Measurements from ENCODE around the gene CDKN1A.

Gene CDKN1A

GRCh38 chr6:36685926-36686667, 7.6 kb downstream of the CDKN1A start:
- no peak overlapping the region for H3K4me2 ChIP-seq (ENCODE audit: low read length)
- no peak overlapping the region for H3K27ac ChIP-seq (ENCODE audit: low read depth, low read length)
- H2BK15ac ChIP-seq (replicated peaks; ENCODE audit: low read depth): no peak overlapping the region
- H3K9ac ChIP-seq (ENCODE audit: low read length): no peak overlapping the region
- no peaks in the 10 kb centered on the region for H3K79me1 ChIP-seq (ENCODE audit: low read length)
- H3K23ac ChIP-seq (ENCODE audit: low read length): no peak overlapping the region
- WGBS (ENCODE audit: extremely low coverage, insufficient coverage, low lambda C conversion rate): no CpG with 5 or more reads among the region's 11 CpGs
- H3K36me3 ChIP-seq (ENCODE audit: control insufficient read depth, insufficient read depth, low read length): no peaks in the 10 kb centered on the region
- no peak overlapping the region for H3K4ac ChIP-seq (ENCODE audit: low read depth, low read length)
- no peaks in the 10 kb centered on the region for H3K27me3 ChIP-seq (ENCODE audit: insufficient read depth, low read length, poor library complexity)
- no peak overlapping the region for H3K18ac ChIP-seq (ENCODE audit: low read length)
- no peak overlapping the region for H4K8ac ChIP-seq (ENCODE audit: low read depth, low read length)
- DNase-seq: no peak
- no peak overlapping the region for H2BK5ac ChIP-seq (ENCODE audit: low read length)
- H3K79me2 ChIP-seq (ENCODE audit: control insufficient read depth, insufficient read depth, low read length): no peaks in the 10 kb centered on the region
- no peak overlapping the region for H3K4me3 ChIP-seq (ENCODE audit: low read length)
- H3K56ac ChIP-seq (ENCODE audit: low read length): no peak overlapping the region
- H2AK5ac ChIP-seq (ENCODE audit: low read length): no peak overlapping the region
- H4K5ac ChIP-seq (ENCODE audit: low read length): no peak overlapping the region
- H3K4me1 ChIP-seq (ENCODE audit: control insufficient read depth, low read depth, low read length): no peaks in the 10 kb centered on the region
- H2BK120ac ChIP-seq (ENCODE audit: low read depth, low read length): no peak overlapping the region

GRCh38 chr6:36686668-36687513, 8.4 kb downstream of the CDKN1A start:
- H2AK5ac ChIP-seq (ENCODE audit: low read length): no peak overlapping the region
- no peak overlapping the region for H2BK5ac ChIP-seq (ENCODE audit: low read length)
- H3K27me3 ChIP-seq (ENCODE audit: insufficient read depth, low read length, poor library complexity): no peaks in the 10 kb centered on the region
- no CpG with 5 or more reads among the region's 10 CpGs for WGBS (ENCODE audit: extremely low coverage, insufficient coverage, low lambda C conversion rate)
- H4K5ac ChIP-seq (ENCODE audit: low read length): no peak overlapping the region
- no peak overlapping the region for H3K18ac ChIP-seq (ENCODE audit: low read length)
- no peak overlapping the region for H3K23ac ChIP-seq (ENCODE audit: low read length)
- no peak overlapping the region for H3K27ac ChIP-seq (ENCODE audit: low read depth, low read length)
- H3K9ac ChIP-seq (ENCODE audit: low read length): no peak overlapping the region
- DNase-seq: no peak
- H4K8ac ChIP-seq (ENCODE audit: low read depth, low read length): no peak overlapping the region
- H3K4ac ChIP-seq (ENCODE audit: low read depth, low read length): no peak overlapping the region
- H2BK15ac ChIP-seq (replicated peaks; ENCODE audit: low read depth): no peak overlapping the region
- H3K4me2 ChIP-seq (ENCODE audit: low read length): no peak overlapping the region
- no peak overlapping the region for H2BK120ac ChIP-seq (ENCODE audit: low read depth, low read length)
- no peaks in the 10 kb centered on the region for H3K79me1 ChIP-seq (ENCODE audit: low read length)
- no peaks in the 10 kb centered on the region for H3K79me2 ChIP-seq (ENCODE audit: control insufficient read depth, insufficient read depth, low read length)
- no peaks in the 10 kb centered on the region for H3K36me3 ChIP-seq (ENCODE audit: control insufficient read depth, insufficient read depth, low read length)
- no peak overlapping the region for H3K56ac ChIP-seq (ENCODE audit: low read length)
- no peaks in the 10 kb centered on the region for H3K4me1 ChIP-seq (ENCODE audit: control insufficient read depth, low read depth, low read length)
- H3K4me3 ChIP-seq (ENCODE audit: low read length): no peak overlapping the region

- Histone ChIP-seq H3K18ac (ENCODE audit: low read length) (no peak overlapping the region), H3K23ac (ENCODE audit: low read length) (no peak overlapping the region), H3K4me3 (ENCODE audit: low read length) (no peak overlapping the region), H3K79me1 (ENCODE audit: low read length) (no peaks in the 10 kb centered on the region), H3K56ac (ENCODE audit: low read length) (no peak overlapping the region), H3K36me3 (ENCODE audit: control insufficient read depth, insufficient read depth, low read length) (no peaks in the 10 kb centered on the region), H3K4me2 (ENCODE audit: low read length) (no peak overlapping the region), H4K8ac (ENCODE audit: low read depth, low read length) (no peak overlapping the region), H2BK5ac (ENCODE audit: low read length) (no peak overlapping the region), H3K27me3 (ENCODE audit: insufficient read depth, low read length, poor library complexity) (no peaks in the 10 kb centered on the region), H2BK120ac (ENCODE audit: low read depth, low read length) (no peak overlapping the region), H3K27ac (ENCODE audit: low read depth, low read length) (no peak overlapping the region), H3K4ac (ENCODE audit: low read depth, low read length) (no peak overlapping the region), H2BK15ac (replicated peaks; ENCODE audit: low read depth) (no peak overlapping the region), H3K4me1 (ENCODE audit: control insufficient read depth, low read depth, low read length) (no peaks in the 10 kb centered on the region), H4K5ac (ENCODE audit: low read length) (no peak overlapping the region), H3K9ac (ENCODE audit: low read length) (no peak overlapping the region), H2AK5ac (ENCODE audit: low read length) (no peak overlapping the region), H3K79me2 (ENCODE audit: control insufficient read depth, insufficient read depth, low read length) (no peaks in the 10 kb centered on the region)
- no peak for DNase-seq
- WGBS (ENCODE audit: extremely low coverage, insufficient coverage, low lambda C conversion rate): no CpG with 5 or more reads among the region's 6 CpGs
Measured at GRCh38 chr6:36688063-36688738, 9.7 kb downstream of the CDKN1A start.

GRCh38 chr6:36688739-36689075, 10.2 kb downstream of the CDKN1A start:
- Histone ChIP-seq H3K27ac (ENCODE audit: low read depth, low read length) (no peak overlapping the region), H3K18ac (ENCODE audit: low read length) (no peak overlapping the region), H3K27me3 (ENCODE audit: insufficient read depth, low read length, poor library complexity) (no peaks in the 10 kb centered on the region), H4K8ac (ENCODE audit: low read depth, low read length) (no peak overlapping the region), H2BK120ac (ENCODE audit: low read depth, low read length) (no peak overlapping the region), H3K4me1 (ENCODE audit: control insufficient read depth, low read depth, low read length) (no peaks in the 10 kb centered on the region), H3K4ac (ENCODE audit: low read depth, low read length) (no peak overlapping the region), H3K9ac (ENCODE audit: low read length) (no peak overlapping the region), H3K79me2 (ENCODE audit: control insufficient read depth, insufficient read depth, low read length) (no peaks in the 10 kb centered on the region), H3K4me2 (ENCODE audit: low read length) (no peak overlapping the region), H3K4me3 (ENCODE audit: low read length) (no peak overlapping the region), H2BK5ac (ENCODE audit: low read length) (no peak overlapping the region), H2BK15ac (replicated peaks; ENCODE audit: low read depth) (no peak overlapping the region), H3K56ac (ENCODE audit: low read length) (no peak overlapping the region), H3K36me3 (ENCODE audit: control insufficient read depth, insufficient read depth, low read length) (no peaks in the 10 kb centered on the region), H2AK5ac (ENCODE audit: low read length) (no peak overlapping the region), H4K5ac (ENCODE audit: low read length) (no peak overlapping the region), H3K79me1 (ENCODE audit: low read length) (no peaks in the 10 kb centered on the region), H3K23ac (ENCODE audit: low read length) (no peak overlapping the region)
- DNase-seq: no peak
- WGBS (ENCODE audit: extremely low coverage, insufficient coverage, low lambda C conversion rate): no CpG with 5 or more reads among the region's 5 CpGs

DNA sequence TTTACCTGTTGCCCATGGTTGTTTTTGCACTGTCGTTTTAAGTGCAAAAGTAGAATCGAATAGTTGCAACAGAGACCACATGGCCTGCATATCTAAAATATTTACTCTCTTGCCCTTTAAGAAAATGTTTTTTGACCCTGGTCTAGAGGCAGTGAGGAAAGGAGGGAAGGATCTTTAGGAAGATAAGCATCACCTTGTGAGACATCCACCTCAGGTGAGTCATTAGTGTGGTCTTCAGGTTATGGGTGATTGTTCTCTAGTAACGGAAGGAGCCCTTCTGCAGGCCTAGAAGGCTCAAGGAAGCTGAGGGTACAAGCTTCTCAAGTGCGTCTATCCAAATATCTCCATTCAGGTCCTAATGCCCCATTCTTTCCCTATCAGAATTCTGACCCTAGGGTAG, 12.5 kb downstream of the CDKN1A start:
- no peaks in the 10 kb centered on the region for H3K27me3 ChIP-seq (ENCODE audit: insufficient read depth, low read length, poor library complexity)
- no peaks in the 10 kb centered on the region for H3K79me1 ChIP-seq (ENCODE audit: low read length)
- no peak overlapping the region for H3K18ac ChIP-seq (ENCODE audit: low read length)
- H4K5ac ChIP-seq (ENCODE audit: low read length): no peak overlapping the region
- no peak overlapping the region for H4K8ac ChIP-seq (ENCODE audit: low read depth, low read length)
- no peak overlapping the region for H3K4ac ChIP-seq (ENCODE audit: low read depth, low read length)
- H2BK15ac ChIP-seq (replicated peaks; ENCODE audit: low read depth): no peak overlapping the region
- H2AK5ac ChIP-seq (ENCODE audit: low read length): no peak overlapping the region
- H3K27ac ChIP-seq (ENCODE audit: low read depth, low read length): no peak overlapping the region
- H3K23ac ChIP-seq (ENCODE audit: low read length): no peak overlapping the region
- H3K4me3 ChIP-seq (ENCODE audit: low read length): no peak overlapping the region
- no peaks in the 10 kb centered on the region for H3K36me3 ChIP-seq (ENCODE audit: control insufficient read depth, insufficient read depth, low read length)
- no peak overlapping the region for H3K4me2 ChIP-seq (ENCODE audit: low read length)
- H3K56ac ChIP-seq (ENCODE audit: low read length): no peak overlapping the region
- H2BK120ac ChIP-seq (ENCODE audit: low read depth, low read length): no peak overlapping the region
- no CpG with 5 or more reads among the region's 4 CpGs for WGBS (ENCODE audit: extremely low coverage, insufficient coverage, low lambda C conversion rate)
- H3K9ac ChIP-seq (ENCODE audit: low read length): no peak overlapping the region
- H2BK5ac ChIP-seq (ENCODE audit: low read length): no peak overlapping the region
- no peak for DNase-seq
- H3K4me1 ChIP-seq (ENCODE audit: control insufficient read depth, low read depth, low read length): no peaks in the 10 kb centered on the region
- no peaks in the 10 kb centered on the region for H3K79me2 ChIP-seq (ENCODE audit: control insufficient read depth, insufficient read depth, low read length)

Measured in mesendoderm (in vitro differentiated cells).